Measurements from ENCODE around the gene ADGRB3. TPM values are rescaled to one million over a fixed set of nuclear protein-coding genes. Genes with fewer than 3 reads are reported as not detected.

Gene ADGRB3
- total RNA-seq, 1 donor from 2014 or later, result 3.5 TPM

GRCh38 chr6:69263297-69263696 lies 628.2 kb downstream of the ADGRB3 start:
- DNase-seq (no peak), ATAC-seq (no peak)
- Histone ChIP-seq H3K36me3 (no peaks in the 10 kb centered on the region), H3K4me1 (no peaks in the 10 kb centered on the region), H3K27ac (no peak overlapping the region), H3K4me3 (no peak overlapping the region), H3K27me3 (no peaks in the 10 kb centered on the region), H3K9me3 (no peaks in the 10 kb centered on the region)
- intact Hi-C loops (cut with DNase I), result no loop called here
- TF ChIP-seq CTCF (IDR thresholded peaks at IDR 0.05), result no peak

- DNase-seq, result no peak
- TF ChIP-seq CTCF (IDR thresholded peaks at IDR 0.05), result no peak
- no peak for ATAC-seq
- Histone ChIP-seq H3K36me3 (no peaks in the 10 kb centered on the region), H3K27me3 (no peaks in the 10 kb centered on the region), H3K9me3 (no peaks in the 10 kb centered on the region), H3K4me3 (no peak overlapping the region), H3K27ac (no peak overlapping the region), H3K4me1 (no peaks in the 10 kb centered on the region)
- intact Hi-C loops (cut with DNase I), result no loop called here
Observed at GRCh38 chr6:69265090-69265489, 630.0 kb downstream of the ADGRB3 start.

- intact Hi-C loops (cut with DNase I), result no loop called here
- DNase-seq, result no peak
- Histone ChIP-seq H3K27ac (no peak overlapping the region), H3K4me1 (no peaks in the 10 kb centered on the region), H3K36me3 (no peaks in the 10 kb centered on the region), H3K4me3 (no peak overlapping the region), H3K9me3 (no peaks in the 10 kb centered on the region), H3K27me3 (no peaks in the 10 kb centered on the region)
- no peak for ATAC-seq
- TF ChIP-seq CTCF (IDR thresholded peaks at IDR 0.05), result no peak
Observed at GRCh38 chr6:69265706-69266105, 630.6 kb downstream of the ADGRB3 start.

- TF ChIP-seq CTCF (IDR thresholded peaks at IDR 0.05), result no peak
- ATAC-seq (no peak), DNase-seq (no peak)
- Histone ChIP-seq H3K4me1 (no peaks in the 10 kb centered on the region), H3K27me3 (no peaks in the 10 kb centered on the region), H3K9me3 (no peaks in the 10 kb centered on the region), H3K27ac (no peak overlapping the region), H3K4me3 (no peak overlapping the region), H3K36me3 (no peaks in the 10 kb centered on the region)
- intact Hi-C loops (cut with DNase I), result no loop called here
Observed at GRCh38 chr6:69276204-69276603, 641.1 kb downstream of the ADGRB3 start.

GRCh38 chr6:69279805-69280204 lies 644.7 kb downstream of the ADGRB3 start:
- H3K4me3 ChIP-seq, result no peak overlapping the region
- no peak for DNase-seq
- TF ChIP-seq CTCF (IDR thresholded peaks at IDR 0.05), result no peak

GRCh38 chr6:69280858-69281257 lies 645.8 kb downstream of the ADGRB3 start:
- TF ChIP-seq CTCF (IDR thresholded peaks at IDR 0.05), result no peak
- no peak overlapping the region for H3K4me3 ChIP-seq
- H3K36me3 ChIP-seq, result no peaks in the 10 kb centered on the region
- H3K27me3 ChIP-seq, result no peaks in the 10 kb centered on the region
- no peaks in the 10 kb centered on the region for H3K9me3 ChIP-seq
- intact Hi-C loops (cut with DNase I), result no loop called here
- DNase-seq (no peak), ATAC-seq (no peak)
- no peaks in the 10 kb centered on the region for H3K4me1 ChIP-seq
- H3K27ac ChIP-seq, result no peak overlapping the region

More at GRCh38 chr6:69279805-69280204, 644.7 kb downstream of the ADGRB3 start:
- no peak overlapping the region for H3K27ac ChIP-seq
- H3K36me3 ChIP-seq, result no peaks in the 10 kb centered on the region
- ATAC-seq, result no peak
- H3K9me3 ChIP-seq, result no peaks in the 10 kb centered on the region
- H3K27me3 ChIP-seq, result no peaks in the 10 kb centered on the region
- intact Hi-C loops (cut with DNase I), result no loop called here
- no peaks in the 10 kb centered on the region for H3K4me1 ChIP-seq

Measured in upper lobe of right lung (tissue), 1 donor.